Progenitor cell of endocrine pancreas (in vitro differentiated cells): ENCODE data around the gene HNF1B. TPM values are rescaled to one million over a fixed set of nuclear protein-coding genes. Genes with fewer than 3 reads are reported as not detected.

Source experiments
- DNase-seq: peaks from one replicate; pipeline ENCODE4 v3.0.0; 2021; ENCODE audit warnings: low spot score; ENCODE audit not compliant: unreplicated experiment
- H3K27ac Mint-ChIP-seq: 2 replicates; pipeline ENCODE4 v1.8.0; 2021; ENCODE audit warnings: mild to moderate bottlenecking, moderate library complexity, mixed read lengths
- H3K27me3 Mint-ChIP-seq: 2 replicates; pipeline ENCODE4 v1.8.0; 2021; ENCODE audit warnings: mixed read lengths
- H3K36me3 Mint-ChIP-seq: 2 replicates; pipeline ENCODE4 v1.8.0; 2022; ENCODE audit warnings: mixed read lengths; ENCODE audit not compliant: insufficient read depth
- H3K4me1 Mint-ChIP-seq: 2 replicates; pipeline ENCODE4 v1.8.0; 2021; ENCODE audit warnings: low read depth, mixed read lengths
- H3K4me3 Mint-ChIP-seq: 2 replicates; pipeline ENCODE4 v1.8.0; 2021; ENCODE audit warnings: low read depth, mild to moderate bottlenecking, moderate library complexity, mixed read lengths
- H3K9me3 Mint-ChIP-seq: 2 replicates; pipeline ENCODE4 v1.8.0; 2021; ENCODE audit warnings: low read depth, mixed read lengths
- CTCF ChIP-seq: fragments of 200-600 bp; sonication (generic); IDR thresholded peaks from one replicate; pipeline ENCODE4 v1.5.0; 2021; ENCODE audit warnings: antibody characterized with exemption, mild to moderate bottlenecking; ENCODE audit not compliant: unreplicated experiment
- total RNA-seq: library from RNA; stranded (reverse); gene quantifications from 2 replicates; pipeline ENCODE4 v1.2.1, GENCODE V29; 2021

Gene HNF1B
- total RNA-seq, 1 donor from 2014 or later = 99.1 TPM

- no peak for TF ChIP-seq CTCF
- peaks cover under 1% of the 10 kb centered on the region for H3K36me3 Mint-ChIP-seq
- DNase-seq = no peak
- no peaks in the 10 kb centered on the region for H3K27me3 Mint-ChIP-seq
- no peak overlapping the region for H3K4me3 Mint-ChIP-seq
- no peak overlapping the region for H3K27ac Mint-ChIP-seq
- H3K9me3 Mint-ChIP-seq = peaks cover 1% of the 10 kb centered on the region
- peaks cover 56% of the 10 kb centered on the region for H3K4me1 Mint-ChIP-seq
Observed at GRCh38 chr17:37673386-37673785, 71.5 kb downstream of the HNF1B start.

GRCh38 chr17:37672548-37673078, 72.2 kb downstream of the HNF1B start:
- Mint-ChIP-seq H3K4me1 (peaks cover 52% of the 10 kb centered on the region), H3K27me3 (no peaks in the 10 kb centered on the region), H3K27ac (peak overlapping the region; percentile 70), H3K36me3 (no peaks in the 10 kb centered on the region), H3K4me3 (no peak overlapping the region), H3K9me3 (no peaks in the 10 kb centered on the region)
- no peak for DNase-seq
- TF ChIP-seq CTCF = no peak

- no peaks in the 10 kb centered on the region for H3K27me3 Mint-ChIP-seq
- no peak for TF ChIP-seq CTCF
- H3K36me3 Mint-ChIP-seq = no peaks in the 10 kb centered on the region
- no peak overlapping the region for H3K4me3 Mint-ChIP-seq
- H3K4me1 Mint-ChIP-seq = peaks cover 49% of the 10 kb centered on the region
- DNase-seq = no peak
- no peaks in the 10 kb centered on the region for H3K9me3 Mint-ChIP-seq
- H3K27ac Mint-ChIP-seq = peak overlapping the region; percentile 98
Observed at GRCh38 chr17:37671824-37672547, 72.9 kb downstream of the HNF1B start.

- no peaks in the 10 kb centered on the region for H3K27me3 Mint-ChIP-seq
- H3K36me3 Mint-ChIP-seq = no peaks in the 10 kb centered on the region
- no peak for TF ChIP-seq CTCF
- DNase-seq = no peak
- H3K4me3 Mint-ChIP-seq = no peak overlapping the region
- peaks cover 41% of the 10 kb centered on the region for H3K4me1 Mint-ChIP-seq
- no peaks in the 10 kb centered on the region for H3K9me3 Mint-ChIP-seq
- peak overlapping the region; percentile 98 for H3K27ac Mint-ChIP-seq
Observed at GRCh38 chr17:37671028-37671823, 73.6 kb downstream of the HNF1B start.

- H3K9me3 Mint-ChIP-seq = no peaks in the 10 kb centered on the region
- H3K27me3 Mint-ChIP-seq = no peaks in the 10 kb centered on the region
- peaks cover 41% of the 10 kb centered on the region for H3K4me1 Mint-ChIP-seq
- no peak for TF ChIP-seq CTCF
- H3K4me3 Mint-ChIP-seq = no peak overlapping the region
- H3K36me3 Mint-ChIP-seq = no peaks in the 10 kb centered on the region
- no peak overlapping the region for H3K27ac Mint-ChIP-seq
- no peak for DNase-seq
Observed at GRCh38 chr17:37667039-37667438, 77.8 kb downstream of the HNF1B start.
